ENCODE results near the gene CREM. TPM values are rescaled to one million over a fixed set of nuclear protein-coding genes. Genes with fewer than 3 reads are reported as not detected.

CREM gene
- total and polyA plus RNA-seq, 10 of the 15 experiments (the other 5 are each of a cell fraction or from before 2014, with no cell fraction given), result 51.3 to 115 (median 70.6) TPM

DNA sequence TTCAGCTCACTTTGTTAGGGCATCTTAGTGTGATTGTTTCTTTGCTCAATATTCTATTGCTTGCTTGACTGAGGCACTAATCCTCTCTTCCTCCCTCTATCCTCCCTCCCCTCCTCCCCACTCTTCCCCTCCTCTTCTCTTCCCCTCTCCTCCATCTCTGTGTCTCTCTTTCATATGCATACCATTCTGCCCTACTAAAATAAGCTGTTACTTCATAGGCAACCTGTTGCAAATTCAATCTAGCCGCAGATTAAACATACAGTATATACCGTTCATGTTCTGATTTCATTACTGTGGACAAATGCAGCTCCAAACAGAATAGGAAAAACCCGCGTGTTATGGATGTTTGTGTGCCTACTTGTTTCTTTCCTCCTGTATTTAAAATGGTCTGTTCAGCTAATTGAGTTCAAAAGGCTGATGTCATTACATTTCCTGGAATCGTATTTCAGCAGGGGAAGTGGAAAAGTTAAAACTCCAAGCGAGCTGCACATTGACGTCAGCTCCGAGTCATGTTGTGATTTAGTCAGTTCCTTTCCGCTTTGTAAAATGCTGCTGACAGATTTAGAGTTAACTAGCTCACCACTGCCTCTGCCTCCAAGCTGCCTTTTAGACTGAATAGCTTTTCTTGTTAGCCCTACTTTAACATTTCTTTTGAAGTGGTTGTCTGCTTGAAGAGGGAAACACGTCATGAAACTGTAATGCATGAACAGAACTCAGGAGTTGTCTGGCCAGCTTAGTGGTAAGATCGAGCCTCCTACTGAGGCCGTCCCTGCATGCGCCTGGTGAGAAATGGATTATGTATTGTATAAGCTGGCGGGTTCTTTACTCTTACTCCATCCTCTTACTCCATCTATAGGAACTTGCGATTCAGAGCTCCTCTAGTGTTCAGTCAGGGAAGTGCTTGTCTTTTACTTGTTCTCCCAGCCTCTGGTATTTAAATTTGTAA lies 69.0 kb downstream of the CREM start:
- SMC1A ChIA-PET (ENCODE audit: uncharacterized antibody, unreplicated experiment), result interaction anchor here (0.6 to 8.9 kb wide), 26 partner anchors 8 to 625 kb away, joined by 3 to 213 read pairs (median 6); partner anchors contain the start of genes CREM and CUL2
- Histone ChIP-seq H3K9ac (ENCODE audit: control insufficient read depth, insufficient read depth, low read length) (peak overlapping the region; percentile 52), H3K4me1 (ENCODE audit: control insufficient read depth, insufficient read depth, low read length) (peaks cover 8% of the 10 kb centered on the region; the same call in 1 of the 2 replicates), H3K9me3 (replicated peaks; ENCODE audit: control insufficient read depth, insufficient read depth, low read length) (no peaks in the 10 kb centered on the region; the same call in 2 of the 3 replicates), H3K79me2 (ENCODE audit: control insufficient read depth, insufficient read depth, low read length) (no peaks in the 10 kb centered on the region; the same call in none of the 2 replicates), H4K20me1 (ENCODE audit: control insufficient read depth, insufficient read depth) (no peaks in the 10 kb centered on the region), H3K36me3 (ENCODE audit: control insufficient read depth in 2 of 2, insufficient read depth in 2 of 2, low read length in 1 of 2) (no peaks in the 10 kb centered on the region), H3K27me3 (replicated peaks in 1 of 2; ENCODE audit: control insufficient read depth in 2 of 2, insufficient read depth in 2 of 2, low read length in 1 of 2) (no peaks in the 10 kb centered on the region), H3K4me2 (ENCODE audit: control insufficient read depth, insufficient read depth) (peak overlapping the region; percentile 77), H2AFZ (ENCODE audit: control insufficient read depth, low read depth, low read length) (peak overlapping the region; percentile 82), H3K27ac (ENCODE audit: control insufficient read depth, insufficient read depth) (peak overlapping the region; percentile 82), H3K4me3 (peak overlapping the region; percentile 66)
- RAD21 ChIA-PET (ENCODE audit: unreplicated experiment), result interaction anchor here (0.5 to 2.6 kb wide), 35 partner anchors 8 to 1030 kb away, joined by 3 to 201 read pairs (median 5); partner anchors contain the start of gene CREM
- in situ Hi-C loops (cut with MboI) (no loop called here), intact Hi-C loops (cut with micrococcal nuclease; ENCODE audit: unreplicated experiment) (loop anchor here (1.0 to 2.0 kb wide), 4 partner anchors 23 to 68 kb away; no protein-coding TSS in a partner anchor)
- POLR2A ChIA-PET, result interaction anchor here (0.6 to 3.4 kb wide), 22 partner anchors 9 to 445 kb away, joined by 3 to 84 read pairs (median 4); partner anchors contain the start of gene CREM
- FAIRE-seq (peak; percentile 78), ATAC-seq (peak; percentile 96), DNase-seq (ENCODE audit: low read depth, low spot score) (peak; percentile 83)
- no TSS peak for BruUV-seq (replicated peaks)
- CTCF ChIA-PET, result interaction anchor here (0.8 to 7.4 kb wide), 33 partner anchors 8 to 471 kb away, joined by 3 to 185 read pairs (median 6); partner anchors contain the start of gene CREM
- 2% methylated on average over 15 of the region's 15 CpGs for WGBS (ENCODE audit: insufficient coverage, insufficient replicate concordance, low lambda C conversion rate, missing lambda C conversion rate)
- TF ChIP-seq MTA2 (IDR thresholded peaks at IDR 0.05; ENCODE audit: low read depth) (peak; percentile 85), CBFB (IDR thresholded peaks at IDR 0.05; ENCODE audit: low read depth) (peak; percentile 36; the same call in 1 of the 2 replicates), YY1 (IDR thresholded peaks at IDR 0.05; ENCODE audit: low read depth, low read length) (no peak), EP300 (IDR thresholded peaks at IDR 0.05; ENCODE audit: borderline replicate concordance in 1 of 2, control insufficient read depth in 1 of 2, low read depth in 2 of 2, low read length in 2 of 2) (peak; percentile 78 to 97; a peak in 3 of 4 replicates), NR2C1 (IDR thresholded peaks at IDR 0.05) (no peak), SMARCA5 (IDR thresholded peaks at IDR 0.05) (peak; percentile 86), BACH1 (IDR thresholded peaks at IDR 0.05; ENCODE audit: borderline replicate concordance) (no peak), TARDBP (IDR thresholded peaks at IDR 0.05; ENCODE audit: borderline replicate concordance) (no peak)
- TF ChIP-seq, protein P1, sequence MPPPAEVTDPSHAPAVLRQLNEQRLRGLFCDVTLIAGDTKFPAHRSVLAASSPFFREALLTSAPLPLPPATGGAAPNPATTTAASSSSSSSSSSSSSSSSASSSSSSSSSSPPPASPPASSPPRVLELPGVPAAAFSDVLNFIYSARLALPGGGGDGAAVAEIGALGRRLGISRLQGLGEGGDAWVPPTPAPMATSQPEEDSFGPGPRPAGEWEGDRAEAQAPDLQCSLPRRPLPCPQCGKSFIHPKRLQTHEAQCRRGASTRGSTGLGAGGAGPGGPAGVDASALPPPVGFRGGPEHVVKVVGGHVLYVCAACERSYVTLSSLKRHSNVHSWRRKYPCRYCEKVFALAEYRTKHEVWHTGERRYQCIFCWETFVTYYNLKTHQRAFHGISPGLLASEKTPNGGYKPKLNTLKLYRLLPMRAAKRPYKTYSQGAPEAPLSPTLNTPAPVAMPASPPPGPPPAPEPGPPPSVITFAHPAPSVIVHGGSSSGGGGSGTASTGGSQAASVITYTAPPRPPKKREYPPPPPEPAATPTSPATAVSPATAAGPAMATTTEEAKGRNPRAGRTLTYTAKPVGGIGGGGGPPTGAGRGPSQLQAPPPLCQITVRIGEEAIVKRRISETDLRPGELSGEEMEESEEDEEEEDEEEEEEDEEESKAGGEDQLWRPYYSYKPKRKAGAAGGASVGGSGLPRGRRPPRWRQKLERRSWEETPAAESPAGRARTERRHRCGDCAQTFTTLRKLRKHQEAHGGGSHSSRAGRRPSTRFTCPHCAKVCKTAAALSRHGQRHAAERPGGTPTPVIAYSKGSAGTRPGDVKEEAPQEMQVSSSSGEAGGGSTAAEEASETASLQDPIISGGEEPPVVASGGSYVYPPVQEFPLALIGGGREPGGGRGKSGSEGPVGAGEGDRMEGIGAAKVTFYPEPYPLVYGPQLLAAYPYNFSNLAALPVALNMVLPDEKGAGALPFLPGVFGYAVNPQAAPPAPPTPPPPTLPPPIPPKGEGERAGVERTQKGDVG (CRISPR knock-in tag; IDR thresholded peaks at IDR 0.05), result no peak
- TF ChIP-seq, protein P2, sequence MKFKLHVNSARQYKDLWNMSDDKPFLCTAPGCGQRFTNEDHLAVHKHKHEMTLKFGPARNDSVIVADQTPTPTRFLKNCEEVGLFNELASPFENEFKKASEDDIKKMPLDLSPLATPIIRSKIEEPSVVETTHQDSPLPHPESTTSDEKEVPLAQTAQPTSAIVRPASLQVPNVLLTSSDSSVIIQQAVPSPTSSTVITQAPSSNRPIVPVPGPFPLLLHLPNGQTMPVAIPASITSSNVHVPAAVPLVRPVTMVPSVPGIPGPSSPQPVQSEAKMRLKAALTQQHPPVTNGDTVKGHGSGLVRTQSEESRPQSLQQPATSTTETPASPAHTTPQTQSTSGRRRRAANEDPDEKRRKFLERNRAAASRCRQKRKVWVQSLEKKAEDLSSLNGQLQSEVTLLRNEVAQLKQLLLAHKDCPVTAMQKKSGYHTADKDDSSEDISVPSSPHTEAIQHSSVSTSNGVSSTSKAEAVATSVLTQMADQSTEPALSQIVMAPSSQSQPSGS (IDR thresholded peaks at IDR 0.05; ENCODE audit: low read length), result peak; percentile 92
- TF ChIP-seq, protein P3, sequence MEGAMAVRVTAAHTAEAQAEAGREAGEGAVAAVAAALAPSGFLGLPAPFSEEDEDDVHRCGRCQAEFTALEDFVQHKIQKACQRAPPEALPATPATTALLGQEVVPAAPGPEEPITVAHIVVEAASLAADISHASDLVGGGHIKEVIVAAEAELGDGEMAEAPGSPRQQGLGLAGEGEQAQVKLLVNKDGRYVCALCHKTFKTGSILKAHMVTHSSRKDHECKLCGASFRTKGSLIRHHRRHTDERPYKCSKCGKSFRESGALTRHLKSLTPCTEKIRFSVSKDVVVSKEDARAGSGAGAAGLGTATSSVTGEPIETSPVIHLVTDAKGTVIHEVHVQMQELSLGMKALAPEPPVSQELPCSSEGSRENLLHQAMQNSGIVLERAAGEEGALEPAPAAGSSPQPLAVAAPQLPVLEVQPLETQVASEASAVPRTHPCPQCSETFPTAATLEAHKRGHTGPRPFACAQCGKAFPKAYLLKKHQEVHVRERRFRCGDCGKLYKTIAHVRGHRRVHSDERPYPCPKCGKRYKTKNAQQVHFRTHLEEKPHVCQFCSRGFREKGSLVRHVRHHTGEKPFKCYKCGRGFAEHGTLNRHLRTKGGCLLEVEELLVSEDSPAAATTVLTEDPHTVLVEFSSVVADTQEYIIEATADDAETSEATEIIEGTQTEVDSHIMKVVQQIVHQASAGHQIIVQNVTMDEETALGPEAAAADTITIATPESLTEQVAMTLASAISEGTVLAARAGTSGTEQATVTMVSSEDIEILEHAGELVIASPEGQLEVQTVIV (IDR thresholded peaks at IDR 0.05; ENCODE audit: borderline replicate concordance, partially characterized antibody), result no peak
- TF ChIP-seq, protein P4, sequence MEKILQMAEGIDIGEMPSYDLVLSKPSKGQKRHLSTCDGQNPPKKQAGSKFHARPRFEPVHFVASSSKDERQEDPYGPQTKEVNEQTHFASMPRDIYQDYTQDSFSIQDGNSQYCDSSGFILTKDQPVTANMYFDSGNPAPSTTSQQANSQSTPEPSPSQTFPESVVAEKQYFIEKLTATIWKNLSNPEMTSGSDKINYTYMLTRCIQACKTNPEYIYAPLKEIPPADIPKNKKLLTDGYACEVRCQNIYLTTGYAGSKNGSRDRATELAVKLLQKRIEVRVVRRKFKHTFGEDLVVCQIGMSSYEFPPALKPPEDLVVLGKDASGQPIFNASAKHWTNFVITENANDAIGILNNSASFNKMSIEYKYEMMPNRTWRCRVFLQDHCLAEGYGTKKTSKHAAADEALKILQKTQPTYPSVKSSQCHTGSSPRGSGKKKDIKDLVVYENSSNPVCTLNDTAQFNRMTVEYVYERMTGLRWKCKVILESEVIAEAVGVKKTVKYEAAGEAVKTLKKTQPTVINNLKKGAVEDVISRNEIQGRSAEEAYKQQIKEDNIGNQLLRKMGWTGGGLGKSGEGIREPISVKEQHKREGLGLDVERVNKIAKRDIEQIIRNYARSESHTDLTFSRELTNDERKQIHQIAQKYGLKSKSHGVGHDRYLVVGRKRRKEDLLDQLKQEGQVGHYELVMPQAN (conservative IDR thresholded peaks at IDR 0.05), result no peak

Measured in GM12878 (cell line).